ENCODE data around the gene TMEM120B.

DNA sequence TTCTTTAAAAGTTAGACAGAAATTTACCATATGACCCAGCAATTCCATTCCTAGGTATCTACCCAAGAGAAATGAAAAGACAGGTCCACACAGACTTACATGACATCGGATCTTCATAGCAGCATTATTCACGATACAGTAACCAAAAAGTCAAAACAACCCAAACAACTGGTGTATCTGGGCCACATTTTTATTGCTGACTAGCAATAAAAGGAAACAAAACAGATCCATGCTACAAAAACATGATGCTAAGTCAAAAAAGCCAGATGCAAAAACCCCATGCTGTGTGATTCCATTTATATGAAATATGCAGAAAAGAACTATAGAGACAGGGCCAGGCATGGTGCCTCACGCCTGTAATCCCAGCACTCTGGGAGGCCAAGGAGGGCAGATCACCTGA, 12.9 kb downstream of the TMEM120B start:
- TF ChIP-seq EZH2 (IDR thresholded peaks at IDR 0.05; ENCODE audit: borderline replicate concordance, low read depth, low read length, severe bottlenecking), result no peak
- TF ChIP-seq, protein P1, sequence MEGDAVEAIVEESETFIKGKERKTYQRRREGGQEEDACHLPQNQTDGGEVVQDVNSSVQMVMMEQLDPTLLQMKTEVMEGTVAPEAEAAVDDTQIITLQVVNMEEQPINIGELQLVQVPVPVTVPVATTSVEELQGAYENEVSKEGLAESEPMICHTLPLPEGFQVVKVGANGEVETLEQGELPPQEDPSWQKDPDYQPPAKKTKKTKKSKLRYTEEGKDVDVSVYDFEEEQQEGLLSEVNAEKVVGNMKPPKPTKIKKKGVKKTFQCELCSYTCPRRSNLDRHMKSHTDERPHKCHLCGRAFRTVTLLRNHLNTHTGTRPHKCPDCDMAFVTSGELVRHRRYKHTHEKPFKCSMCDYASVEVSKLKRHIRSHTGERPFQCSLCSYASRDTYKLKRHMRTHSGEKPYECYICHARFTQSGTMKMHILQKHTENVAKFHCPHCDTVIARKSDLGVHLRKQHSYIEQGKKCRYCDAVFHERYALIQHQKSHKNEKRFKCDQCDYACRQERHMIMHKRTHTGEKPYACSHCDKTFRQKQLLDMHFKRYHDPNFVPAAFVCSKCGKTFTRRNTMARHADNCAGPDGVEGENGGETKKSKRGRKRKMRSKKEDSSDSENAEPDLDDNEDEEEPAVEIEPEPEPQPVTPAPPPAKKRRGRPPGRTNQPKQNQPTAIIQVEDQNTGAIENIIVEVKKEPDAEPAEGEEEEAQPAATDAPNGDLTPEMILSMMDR (IDR thresholded peaks at IDR 0.05; ENCODE audit: borderline replicate concordance, extremely low read depth, low read length, poor library complexity, severe bottlenecking), result no peak

Data from DND-41 (cell line).